ENCODE measurements around the gene ZNF223. TPM values are rescaled to one million over a fixed set of nuclear protein-coding genes. Genes with fewer than 3 reads are reported as not detected.
A peak's percentile ranks its signal among the peaks of the same experiment; 100 is the strongest.

The ZNF223 gene
- total and polyA plus RNA-seq, 8 donors: 0.95 to 4.7 (median 1.9) TPM

DNA sequence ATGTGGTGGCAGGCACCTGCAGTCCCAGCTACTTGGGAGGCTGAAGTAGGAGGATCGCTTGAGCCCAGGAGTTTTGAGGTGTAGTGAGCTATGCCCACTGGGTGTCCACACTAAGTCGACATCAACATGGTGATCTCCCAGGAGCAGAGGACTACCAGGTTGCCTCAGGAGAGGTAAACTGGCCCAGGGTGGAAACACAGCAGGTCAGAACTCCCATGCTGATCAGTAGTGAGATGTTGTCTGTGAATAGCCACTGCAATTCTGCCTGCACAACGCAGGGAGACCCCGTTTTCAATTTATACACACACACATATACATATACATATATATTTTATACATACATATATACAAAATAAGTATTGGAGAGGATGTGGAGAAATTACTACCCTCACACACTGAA is 40.3 kb downstream of the ZNF223 start:
- TF ChIP-seq, protein P1, sequence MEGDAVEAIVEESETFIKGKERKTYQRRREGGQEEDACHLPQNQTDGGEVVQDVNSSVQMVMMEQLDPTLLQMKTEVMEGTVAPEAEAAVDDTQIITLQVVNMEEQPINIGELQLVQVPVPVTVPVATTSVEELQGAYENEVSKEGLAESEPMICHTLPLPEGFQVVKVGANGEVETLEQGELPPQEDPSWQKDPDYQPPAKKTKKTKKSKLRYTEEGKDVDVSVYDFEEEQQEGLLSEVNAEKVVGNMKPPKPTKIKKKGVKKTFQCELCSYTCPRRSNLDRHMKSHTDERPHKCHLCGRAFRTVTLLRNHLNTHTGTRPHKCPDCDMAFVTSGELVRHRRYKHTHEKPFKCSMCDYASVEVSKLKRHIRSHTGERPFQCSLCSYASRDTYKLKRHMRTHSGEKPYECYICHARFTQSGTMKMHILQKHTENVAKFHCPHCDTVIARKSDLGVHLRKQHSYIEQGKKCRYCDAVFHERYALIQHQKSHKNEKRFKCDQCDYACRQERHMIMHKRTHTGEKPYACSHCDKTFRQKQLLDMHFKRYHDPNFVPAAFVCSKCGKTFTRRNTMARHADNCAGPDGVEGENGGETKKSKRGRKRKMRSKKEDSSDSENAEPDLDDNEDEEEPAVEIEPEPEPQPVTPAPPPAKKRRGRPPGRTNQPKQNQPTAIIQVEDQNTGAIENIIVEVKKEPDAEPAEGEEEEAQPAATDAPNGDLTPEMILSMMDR (IDR thresholded peaks at IDR 0.05): no peak
- ATAC-seq (no peak), DNase-seq (no peak), FAIRE-seq (no peak)
- peaks cover 0 to 11% (median 0%) of the 10 kb centered on the region in 3 donors for H3K4me1 ChIP-seq
- H3K36me3 ChIP-seq: peaks cover 0 to under 1% (median 0%) of the 10 kb centered on the region in 3 donors
- no peak overlapping the region for H3K27ac ChIP-seq
- H3K27me3 ChIP-seq: no peaks in the 10 kb centered on the region
- H3K9me3 ChIP-seq: no peaks in the 10 kb centered on the region
- no peak overlapping the region for H3K4me3 ChIP-seq
- intact Hi-C loops (cut with DNase I): no loop called here
- WGBS, 2 donors: 43 to 59% methylated on average over 4 of the region's 4 CpGs

DNA sequence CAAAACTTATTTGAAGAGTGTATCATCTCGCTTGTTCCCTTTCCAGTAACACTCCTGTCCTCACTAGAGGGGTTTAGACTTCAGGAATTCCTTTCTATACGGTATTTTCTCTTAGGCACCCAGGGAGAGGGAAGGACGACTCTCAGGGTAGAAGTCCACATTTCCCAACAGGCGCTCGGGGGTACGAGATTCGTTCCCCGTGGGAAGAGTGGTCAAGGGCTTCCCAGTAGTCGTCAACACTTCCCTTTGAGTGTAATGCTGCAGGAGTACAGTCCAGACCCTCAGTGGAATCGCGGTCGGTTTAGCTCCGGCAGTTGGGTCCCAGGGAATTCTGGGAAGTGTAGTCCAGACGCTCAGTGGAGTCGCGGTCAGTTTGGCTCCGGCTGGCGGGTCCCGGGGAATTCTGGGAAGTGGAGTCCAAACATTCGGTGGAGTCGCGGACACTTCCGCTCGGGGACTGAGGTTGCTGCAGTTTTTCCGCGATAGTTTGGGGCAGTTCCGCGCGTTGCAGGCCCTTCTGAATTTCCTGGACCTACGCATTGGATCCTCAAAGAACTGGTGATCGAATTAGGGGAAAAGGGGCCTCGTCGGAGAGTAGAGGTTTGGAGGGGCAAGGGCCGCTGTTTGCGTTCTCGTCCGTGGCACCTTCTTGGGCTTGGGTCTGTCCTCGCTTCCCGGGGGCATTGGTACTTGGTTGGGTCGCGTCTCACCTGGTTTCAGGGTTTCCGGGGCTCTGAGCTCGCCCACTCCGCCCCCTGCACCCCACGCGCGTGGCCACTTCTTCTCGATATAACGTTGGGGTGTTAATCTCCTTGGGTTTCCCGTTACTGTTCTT is 42.3 kb downstream of the ZNF223 start, which contains the start of gene ZNF224:
Gene ZNF224 (plus strand): TSS at position 431 of the 835 bp plus-strand sequence. CDS start 3,513 bp downstream, outside the sequence.
- TF ChIP-seq, protein P1 (IDR thresholded peaks at IDR 0.05): no peak
- DNase-seq (peak; percentile 86 to 95 (median 90)), FAIRE-seq (peak; percentile 37), ATAC-seq (peak; percentile 99 to 100 (median 100))
- Histone ChIP-seq H3K4me3 (peak within 1 kb of the TSS; percentile 66 to 79 (median 74)), H3K27ac (peak within 1 kb of the TSS in 2 of 4 donors; percentile 53 to 60), H3K4me1 (peaks cover 0 to 11% (median 0%) of the 10 kb centered on the region in 3 donors), H3K9me3 (no peaks in the 10 kb centered on the region), H3K27me3 (no peaks in the 10 kb centered on the region), H3K36me3 (peaks cover 0 to 15% (median 0%) of the 10 kb centered on the region in 3 donors)
- 0% methylated on average over 50 of the region's 50 CpGs for WGBS, 2 donors
- intact Hi-C loops (cut with DNase I): no loop called here

DNA sequence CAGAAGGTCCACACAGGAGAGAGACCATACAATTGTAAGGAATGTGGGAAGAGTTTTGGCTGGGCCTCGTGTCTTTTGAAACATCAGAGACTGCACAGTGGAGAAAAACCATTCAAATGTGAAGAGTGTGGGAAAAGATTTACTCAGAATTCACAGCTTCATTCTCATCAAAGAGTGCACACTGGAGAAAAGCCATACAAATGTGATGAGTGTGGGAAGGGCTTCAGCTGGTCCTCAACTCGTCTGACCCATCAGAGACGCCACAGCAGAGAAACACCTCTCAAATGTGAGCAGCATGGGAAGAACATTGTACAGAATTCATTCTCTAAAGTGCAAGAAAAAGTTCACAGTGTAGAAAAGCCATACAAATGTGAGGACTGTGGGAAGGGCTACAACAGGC is 55.9 kb downstream of the ZNF223 start:
- Histone ChIP-seq H3K27me3 (no peaks in the 10 kb centered on the region), H3K36me3 (peaks cover 0 to 22% (median 11%) of the 10 kb centered on the region in 3 donors), H3K9me3 (peaks cover 0 to 8% (median 3%) of the 10 kb centered on the region in 4 donors), H3K4me1 (peaks cover 0 to 6% (median 3%) of the 10 kb centered on the region in 3 donors), H3K4me3 (no peak overlapping the region), H3K27ac (no peak overlapping the region)
- intact Hi-C loops (cut with DNase I): no loop called here
- WGBS, 2 donors: 88 to 97% methylated on average over 3 of the region's 3 CpGs
- FAIRE-seq (no peak), DNase-seq (no peak), ATAC-seq (no peak)
- TF ChIP-seq, protein P1 (IDR thresholded peaks at IDR 0.05): no peak

DNA sequence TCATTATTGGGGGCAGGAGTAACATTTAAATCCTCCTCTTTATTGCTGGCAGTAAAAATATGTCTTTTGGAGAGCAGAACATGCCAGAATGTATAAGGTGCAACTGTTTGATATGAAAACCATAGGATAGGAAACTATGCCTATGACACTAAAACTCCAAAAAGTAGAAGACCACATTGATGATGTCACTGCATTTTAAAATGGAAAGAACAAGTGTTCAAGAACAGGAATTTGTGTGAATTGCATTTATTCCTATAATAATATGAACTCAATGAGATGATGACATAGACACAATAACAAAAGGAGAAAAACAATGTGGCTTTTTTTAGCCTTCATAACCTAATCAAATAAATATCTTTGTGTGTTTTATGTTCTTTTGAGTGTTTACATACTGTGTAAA is 57.6 kb downstream of the ZNF223 start:
- Histone ChIP-seq H3K27ac (no peak overlapping the region), H3K27me3 (no peaks in the 10 kb centered on the region), H3K4me1 (peaks cover 0 to 9% (median 8%) of the 10 kb centered on the region in 3 donors), H3K36me3 (peaks cover 0 to 15% (median 8%) of the 10 kb centered on the region in 3 donors), H3K4me3 (no peak overlapping the region), H3K9me3 (peaks cover 0 to 8% (median 3%) of the 10 kb centered on the region in 4 donors)
- FAIRE-seq (no peak), DNase-seq (no peak), ATAC-seq (no peak)
- TF ChIP-seq, protein P1 (IDR thresholded peaks at IDR 0.05): no peak
- intact Hi-C loops (cut with DNase I): no loop called here

Data from pancreas (tissue), 10 donors.